Activated naive CD8-positive, alpha-beta T cell treated with anti-CD3 and anti-CD28 coated beads, Interleukin-2, amount 50 U/mL, for 24 hours (primary cell): ENCODE measurements around the gene AHNAK.
"Not testable (repeated sequence)": the region's sequence is repeated elsewhere in the genome, so short reads cannot be mapped to it uniquely, and the experiment has no call there.

Experiments used
- ATAC-seq: fragments of 150-1000 bp; cut with Tn5 transposase; one replicate; pipeline ENCODE4 v1.10.0; 2021
- DNase-seq: peaks from one replicate; pipeline ENCODE4 v3.0.0; 2021
- H3K27ac Mint-ChIP-seq: one replicate; pipeline ENCODE4 v1.8.0; 2021; ENCODE audit warnings: mild to moderate bottlenecking, mixed read lengths
- H3K27me3 Mint-ChIP-seq: one replicate; pipeline ENCODE4 v1.8.0; 2021; ENCODE audit warnings: mixed read lengths
- H3K36me3 Mint-ChIP-seq: one replicate; pipeline ENCODE4 v1.8.0; 2021; ENCODE audit warnings: low read depth, mixed read lengths
- H3K4me1 Mint-ChIP-seq: one replicate; pipeline ENCODE4 v1.8.0; 2021; ENCODE audit warnings: mixed read lengths
- H3K4me3 Mint-ChIP-seq: one replicate; pipeline ENCODE4 v1.8.0; 2021; ENCODE audit warnings: mild to moderate bottlenecking, moderate library complexity, mixed read lengths
- H3K9me3 Mint-ChIP-seq: one replicate; pipeline ENCODE4 v1.8.0; 2021; ENCODE audit warnings: mixed read lengths

The AHNAK gene

GRCh38 chr11:62552485-62553079 is 6.0 kb upstream of the AHNAK start:
- peaks cover 94% of the 10 kb centered on the region for H3K4me1 Mint-ChIP-seq
- peaks cover 28% of the 10 kb centered on the region for H3K36me3 Mint-ChIP-seq
- H3K9me3 Mint-ChIP-seq, result no peaks in the 10 kb centered on the region
- DNase-seq (no peak), ATAC-seq (no peak)
- H3K27me3 Mint-ChIP-seq, result peaks cover 13% of the 10 kb centered on the region
- H3K27ac Mint-ChIP-seq, result peak overlapping the region; percentile 96
- H3K4me3 Mint-ChIP-seq, result peak overlapping the region; percentile 75

DNA sequence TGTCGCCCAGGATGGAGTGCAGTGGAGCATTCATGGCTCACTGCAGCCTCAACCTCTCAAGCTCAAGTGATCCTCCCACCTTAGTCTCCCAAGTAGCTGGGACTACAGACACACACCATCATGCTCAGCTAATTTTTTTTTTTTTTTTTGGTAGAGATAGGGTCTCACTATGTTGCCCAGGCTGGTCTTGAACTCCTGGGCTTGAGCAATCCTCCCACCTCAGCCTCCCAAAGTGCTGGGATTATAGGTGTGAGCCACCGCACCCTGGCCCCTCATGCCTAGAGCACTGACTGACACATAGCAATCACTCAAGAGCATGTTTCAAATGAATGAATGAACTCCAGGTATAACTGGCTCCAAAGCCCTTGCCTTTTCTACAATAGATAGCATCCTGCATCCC is 3.9 kb upstream of the AHNAK start:
- H3K27ac Mint-ChIP-seq, H3K9me3 Mint-ChIP-seq, DNase-seq, ATAC-seq, H3K4me3 Mint-ChIP-seq: not testable (repeated sequence)
- H3K27me3 Mint-ChIP-seq, result peaks cover 13% of the 10 kb centered on the region
- peaks cover 79% of the 10 kb centered on the region for H3K4me1 Mint-ChIP-seq
- peaks cover 17% of the 10 kb centered on the region for H3K36me3 Mint-ChIP-seq

GRCh38 chr11:62548545-62549335 is 2.1 kb upstream of the AHNAK start:
- Mint-ChIP-seq H3K4me3 (no peak overlapping the region), H3K4me1 (peaks cover 78% of the 10 kb centered on the region), H3K9me3 (no peaks in the 10 kb centered on the region), H3K27me3 (peaks cover 15% of the 10 kb centered on the region), H3K36me3 (peaks cover 11% of the 10 kb centered on the region), H3K27ac (no peak overlapping the region)
- ATAC-seq (no peak), DNase-seq (no peak)

DNA sequence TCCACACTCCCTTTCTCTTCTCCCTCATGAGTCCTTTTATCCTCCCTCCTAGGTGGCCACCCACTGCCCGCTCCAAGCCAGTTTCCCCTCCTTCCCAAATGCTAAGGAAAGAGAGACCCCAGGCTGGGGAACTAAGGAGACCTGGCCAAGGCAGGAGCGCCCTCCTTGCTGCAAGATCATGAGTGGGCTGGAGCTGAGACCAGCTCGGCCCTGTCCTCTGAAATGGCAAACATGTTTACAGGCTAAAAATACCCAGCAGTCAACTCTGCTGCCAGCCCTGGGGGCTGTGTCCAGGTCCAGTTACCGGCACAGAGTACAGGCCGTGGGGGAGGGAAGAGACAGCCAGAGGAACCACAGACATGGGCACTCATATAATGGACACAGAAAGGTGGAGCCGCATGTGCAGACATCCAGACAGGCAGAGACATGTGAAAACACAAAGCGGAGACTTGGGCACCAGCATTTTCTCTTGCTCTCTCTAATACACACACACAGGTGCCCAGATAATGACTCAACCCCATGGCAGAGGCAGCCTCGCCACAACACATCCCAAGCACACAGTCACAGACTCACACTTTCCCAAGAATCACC is 1.2 kb upstream of the AHNAK start:
- Mint-ChIP-seq H3K4me1 (peaks cover 78% of the 10 kb centered on the region), H3K27me3 (peaks cover 15% of the 10 kb centered on the region), H3K27ac (no peak overlapping the region), H3K4me3 (peak overlapping the region; percentile 65), H3K9me3 (no peaks in the 10 kb centered on the region), H3K36me3 (peaks cover 8% of the 10 kb centered on the region)
- DNase-seq (no peak), ATAC-seq (no peak)

DNA sequence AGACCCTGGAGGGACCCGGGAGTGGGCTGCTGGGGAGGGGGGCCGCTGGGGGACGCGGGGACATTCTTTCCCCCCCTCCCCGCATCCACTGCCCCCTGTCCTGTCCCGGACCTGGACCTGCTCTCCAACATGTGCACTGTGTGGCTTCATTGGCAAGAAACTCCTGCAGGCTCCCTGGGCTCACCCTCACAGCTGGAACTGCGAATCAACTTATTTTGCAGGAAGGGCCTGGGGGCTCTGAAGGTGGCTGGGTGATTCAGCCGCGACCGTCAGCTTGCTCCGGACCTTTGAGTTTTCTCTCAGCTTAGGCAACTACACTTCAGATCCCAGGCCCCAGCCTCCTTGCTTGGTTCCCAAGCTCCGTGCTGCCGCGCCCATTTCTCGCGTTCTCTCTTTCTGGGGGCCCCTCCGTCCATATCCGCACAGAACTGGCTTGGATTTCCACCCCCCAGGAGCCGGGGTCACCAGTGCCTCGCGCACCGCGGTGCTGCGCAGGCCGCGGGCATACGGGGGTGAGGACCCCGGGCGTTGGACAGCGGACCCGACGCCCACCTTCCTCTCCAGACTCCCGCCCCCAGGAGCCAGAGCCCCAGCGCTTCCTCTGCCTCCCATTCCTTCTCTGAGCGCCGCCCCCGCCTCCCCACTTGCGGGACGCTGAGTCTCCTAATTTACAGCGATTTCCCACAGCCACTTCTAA is 471 bp upstream of the AHNAK start:
- no peaks in the 10 kb centered on the region for H3K9me3 Mint-ChIP-seq
- H3K4me3 Mint-ChIP-seq, result peak overlapping the region; percentile 65
- H3K27me3 Mint-ChIP-seq, result peaks cover 15% of the 10 kb centered on the region
- H3K36me3 Mint-ChIP-seq, result peaks cover 4% of the 10 kb centered on the region
- no peak overlapping the region for H3K27ac Mint-ChIP-seq
- peaks cover 78% of the 10 kb centered on the region for H3K4me1 Mint-ChIP-seq
- DNase-seq (peak; percentile 18), ATAC-seq (no peak)

DNA sequence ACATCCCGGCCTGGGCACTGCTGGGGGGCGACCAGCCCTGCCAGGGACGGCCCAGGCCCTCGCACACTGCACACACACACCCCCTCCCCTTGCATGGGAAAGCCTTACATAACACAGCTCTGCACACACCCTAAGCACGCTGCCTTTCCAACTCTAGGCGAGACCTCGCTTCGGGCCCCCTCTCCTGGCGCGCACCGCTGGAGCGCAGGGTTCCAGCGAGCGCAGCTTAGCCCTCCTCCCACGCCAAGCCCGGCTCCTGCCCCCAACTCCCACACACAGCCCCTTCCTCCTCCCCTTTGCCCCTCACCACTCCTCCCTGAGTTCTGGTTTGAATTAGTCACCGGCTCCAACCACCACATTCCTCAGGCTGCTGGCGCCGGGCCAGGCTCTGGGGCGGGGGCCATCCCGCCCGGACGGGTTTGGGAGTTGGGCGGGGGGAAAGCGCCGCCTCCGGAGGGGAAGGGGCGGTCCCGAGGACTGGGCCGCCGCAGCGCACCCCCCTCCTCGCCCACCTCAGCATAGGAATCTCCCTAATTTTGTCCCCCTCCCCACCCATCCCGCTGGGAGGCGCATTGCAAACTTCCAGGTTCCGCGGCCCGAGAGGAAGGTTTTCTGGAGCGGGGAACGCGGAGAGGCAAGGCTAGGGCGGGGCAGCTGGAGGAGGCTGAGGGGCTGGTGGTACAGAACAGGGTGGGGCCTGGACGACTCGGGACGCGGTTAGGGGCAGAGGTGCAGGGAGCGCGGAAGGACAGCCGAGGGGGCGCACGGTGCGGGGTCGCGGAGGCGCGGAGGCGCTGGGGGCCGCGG is 966 bp downstream of the AHNAK start:
- Mint-ChIP-seq H3K9me3 (no peaks in the 10 kb centered on the region), H3K4me3 (peak overlapping the region; percentile 87), H3K27ac (peak overlapping the region; percentile 68), H3K4me1 (peaks cover 78% of the 10 kb centered on the region), H3K36me3 (peaks cover 1% of the 10 kb centered on the region), H3K27me3 (peaks cover 12% of the 10 kb centered on the region)
- peak; percentile 67 for DNase-seq
- peak; percentile 8 for ATAC-seq

- Mint-ChIP-seq H3K27ac (peak overlapping the region; percentile 74), H3K27me3 (peaks cover 11% of the 10 kb centered on the region), H3K4me3 (peak overlapping the region; percentile 87), H3K9me3 (no peaks in the 10 kb centered on the region), H3K36me3 (peaks cover 1% of the 10 kb centered on the region), H3K4me1 (peaks cover 76% of the 10 kb centered on the region)
- ATAC-seq (peak; percentile 5), DNase-seq (peak; percentile 41)
These were observed 1.8 kb downstream of the AHNAK start for GRCh38 chr11:62544581-62545436.

DNA sequence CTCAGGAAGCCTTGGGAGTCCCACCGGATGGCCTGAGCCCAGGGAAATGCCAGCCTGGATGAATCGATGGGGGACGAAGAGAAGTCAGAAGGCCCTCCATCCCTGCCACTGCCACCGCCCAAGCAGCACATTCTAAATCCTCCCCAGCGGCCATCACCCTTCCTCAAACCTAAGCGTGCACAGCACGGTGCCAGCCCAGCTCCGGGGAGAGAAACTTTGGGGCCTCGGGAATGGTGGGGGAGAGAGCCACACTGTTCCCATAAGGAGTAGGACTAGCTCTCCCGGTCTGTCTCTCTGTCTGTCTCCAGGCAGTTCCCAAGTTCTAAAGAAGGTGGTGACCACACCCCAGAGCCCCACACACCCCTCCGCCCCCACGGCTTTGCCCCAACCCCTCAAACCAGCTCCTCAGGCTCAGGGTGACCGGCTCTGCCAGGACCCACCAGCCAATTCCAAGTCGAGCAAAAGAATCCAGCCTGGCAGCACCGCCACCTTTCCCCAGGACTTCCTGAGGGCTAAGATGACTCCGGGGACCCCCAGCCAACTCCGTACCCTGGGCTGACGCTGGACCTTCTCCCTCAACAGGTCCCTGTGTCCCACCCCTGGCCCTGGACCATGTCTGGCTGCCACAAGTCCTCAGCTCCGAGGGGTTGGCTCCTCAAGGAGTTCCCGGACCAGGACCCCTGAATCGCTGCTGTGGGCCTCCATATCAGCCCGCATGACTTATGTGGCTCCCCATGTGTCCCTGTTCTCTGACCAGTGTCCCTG is 2.7 kb downstream of the AHNAK start:
- no peak for ATAC-seq
- Mint-ChIP-seq H3K27me3 (peaks cover 10% of the 10 kb centered on the region), H3K27ac (no peak overlapping the region)

GRCh38 chr11:62542750-62543567 is 3.6 kb downstream of the AHNAK start:
- Mint-ChIP-seq H3K9me3 (no peaks in the 10 kb centered on the region), H3K27me3 (peaks cover 5% of the 10 kb centered on the region)

More for the DNA sequence above, 2.7 kb downstream of the AHNAK start:
- H3K4me3 Mint-ChIP-seq, result peak overlapping the region; percentile 87
- no peak for DNase-seq
- peaks cover 1% of the 10 kb centered on the region for H3K36me3 Mint-ChIP-seq
- no peaks in the 10 kb centered on the region for H3K9me3 Mint-ChIP-seq
- H3K4me1 Mint-ChIP-seq, result peaks cover 79% of the 10 kb centered on the region

DNA sequence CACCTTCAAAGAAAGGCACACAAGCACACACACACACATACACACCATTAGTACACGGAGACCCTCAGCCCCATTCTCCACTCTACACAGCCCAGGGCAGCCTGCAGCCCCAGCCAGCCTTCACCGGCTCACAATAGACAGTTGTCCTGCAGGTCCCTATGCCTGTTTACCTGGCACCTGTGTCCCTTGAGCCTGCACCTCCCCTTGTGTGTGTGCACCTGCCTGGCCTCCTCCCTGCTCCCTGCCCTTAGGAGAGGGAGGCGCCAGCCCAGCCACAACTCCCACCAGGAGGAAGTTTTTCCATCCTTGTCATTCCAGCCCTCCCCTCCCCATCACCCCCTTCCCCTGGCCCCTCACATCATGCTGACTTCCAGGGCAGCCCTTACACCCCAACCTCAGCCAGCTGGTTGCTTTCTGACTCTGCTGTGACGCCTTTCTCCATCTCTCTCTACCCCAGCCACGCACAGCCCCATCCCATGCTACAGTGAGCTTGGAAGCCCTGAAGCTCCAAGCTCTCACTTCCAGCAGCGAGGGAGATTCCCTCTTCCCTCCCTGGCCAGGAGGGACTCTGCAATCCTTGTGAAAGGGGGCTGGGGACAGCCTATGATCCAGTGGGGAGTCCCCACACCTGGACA is 4.4 kb downstream of the AHNAK start:
- ATAC-seq, result no peak
- H3K27ac Mint-ChIP-seq, result peak overlapping the region; percentile 62
- DNase-seq, result no peak
- peak overlapping the region; percentile 87 for H3K4me3 Mint-ChIP-seq
- peaks cover 2% of the 10 kb centered on the region for H3K27me3 Mint-ChIP-seq
- H3K9me3 Mint-ChIP-seq, result no peaks in the 10 kb centered on the region
- peaks cover 72% of the 10 kb centered on the region for H3K4me1 Mint-ChIP-seq
- peaks cover 1% of the 10 kb centered on the region for H3K36me3 Mint-ChIP-seq

More at GRCh38 chr11:62542750-62543567, 3.6 kb downstream of the AHNAK start:
- Mint-ChIP-seq H3K27ac (peak overlapping the region; percentile 68), H3K36me3 (peaks cover 1% of the 10 kb centered on the region), H3K4me1 (peaks cover 79% of the 10 kb centered on the region), H3K4me3 (peak overlapping the region; percentile 87)
- DNase-seq, result peak; percentile 85
- peak; percentile 72 for ATAC-seq

DNA sequence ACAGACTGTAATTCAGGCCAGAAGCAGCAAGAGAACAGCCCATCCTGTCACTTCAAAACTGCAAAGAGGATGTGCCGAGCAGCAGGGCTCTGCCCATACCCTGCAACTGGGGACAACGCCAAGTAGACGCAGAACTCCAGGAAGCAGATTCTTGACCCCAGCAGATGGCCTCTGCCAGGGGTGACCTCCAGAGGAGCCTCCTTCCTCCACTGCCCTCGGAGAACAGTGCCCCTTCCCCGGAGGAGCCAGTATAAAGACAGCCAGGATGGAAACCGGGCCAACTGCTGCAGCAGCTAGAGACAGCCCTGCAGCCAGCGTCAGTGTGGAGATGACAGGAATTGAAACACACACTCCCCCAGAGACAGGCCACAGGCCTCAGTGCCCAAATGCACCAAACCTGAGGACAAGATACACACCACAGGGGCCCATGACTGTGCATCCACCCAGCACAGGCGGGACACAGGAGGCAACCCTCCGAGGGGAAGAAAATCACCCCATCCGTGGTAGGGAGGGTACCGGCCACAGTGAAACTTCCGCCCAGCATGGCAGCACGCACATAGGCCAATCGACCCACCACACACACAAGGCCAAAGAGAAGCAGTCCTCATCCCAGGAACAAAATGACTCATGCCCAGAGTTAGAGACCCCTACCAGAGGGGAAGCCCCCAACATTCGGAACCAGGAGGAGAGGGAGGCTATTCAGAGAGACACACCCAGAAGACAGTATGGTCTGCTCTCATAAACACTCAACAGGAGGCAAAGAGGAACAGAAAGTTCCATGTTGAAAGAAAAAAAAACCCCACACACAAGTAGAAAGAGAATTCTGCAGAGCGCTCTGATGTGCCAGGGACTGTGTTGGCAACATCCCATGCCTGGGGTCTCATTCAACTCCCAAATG is 5.6 kb downstream of the AHNAK start:
- peaks cover 1% of the 10 kb centered on the region for H3K36me3 Mint-ChIP-seq
- H3K27ac Mint-ChIP-seq, result peak overlapping the region; percentile 71
- peak; percentile 31 for ATAC-seq
- no peaks in the 10 kb centered on the region for H3K9me3 Mint-ChIP-seq
- H3K27me3 Mint-ChIP-seq, result peaks cover 2% of the 10 kb centered on the region
- peaks cover 72% of the 10 kb centered on the region for H3K4me1 Mint-ChIP-seq
- peak overlapping the region; percentile 33 for H3K4me3 Mint-ChIP-seq
- DNase-seq, result no peak
